Activated CD8-positive, alpha-beta memory T cell treated with anti-CD3 and anti-CD28 coated beads, Interleukin-2, amount 50 U/mL, for 24 hours (primary cell): Measurements from ENCODE around the gene SEMA7A.
A peak's percentile ranks its signal among the peaks of the same experiment; 100 is the strongest.
"Not testable (repeated sequence)": the region's sequence is repeated elsewhere in the genome, so short reads cannot be mapped to it uniquely, and the experiment has no call there.

Source experiments
- DNase-seq: peaks from one replicate; pipeline ENCODE4 v3.0.0-alpha.2; 2020; ENCODE audit errors: extremely low read depth

Gene SEMA7A, protein sequence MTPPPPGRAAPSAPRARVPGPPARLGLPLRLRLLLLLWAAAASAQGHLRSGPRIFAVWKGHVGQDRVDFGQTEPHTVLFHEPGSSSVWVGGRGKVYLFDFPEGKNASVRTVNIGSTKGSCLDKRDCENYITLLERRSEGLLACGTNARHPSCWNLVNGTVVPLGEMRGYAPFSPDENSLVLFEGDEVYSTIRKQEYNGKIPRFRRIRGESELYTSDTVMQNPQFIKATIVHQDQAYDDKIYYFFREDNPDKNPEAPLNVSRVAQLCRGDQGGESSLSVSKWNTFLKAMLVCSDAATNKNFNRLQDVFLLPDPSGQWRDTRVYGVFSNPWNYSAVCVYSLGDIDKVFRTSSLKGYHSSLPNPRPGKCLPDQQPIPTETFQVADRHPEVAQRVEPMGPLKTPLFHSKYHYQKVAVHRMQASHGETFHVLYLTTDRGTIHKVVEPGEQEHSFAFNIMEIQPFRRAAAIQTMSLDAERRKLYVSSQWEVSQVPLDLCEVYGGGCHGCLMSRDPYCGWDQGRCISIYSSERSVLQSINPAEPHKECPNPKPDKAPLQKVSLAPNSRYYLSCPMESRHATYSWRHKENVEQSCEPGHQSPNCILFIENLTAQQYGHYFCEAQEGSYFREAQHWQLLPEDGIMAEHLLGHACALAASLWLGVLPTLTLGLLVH

DNA sequence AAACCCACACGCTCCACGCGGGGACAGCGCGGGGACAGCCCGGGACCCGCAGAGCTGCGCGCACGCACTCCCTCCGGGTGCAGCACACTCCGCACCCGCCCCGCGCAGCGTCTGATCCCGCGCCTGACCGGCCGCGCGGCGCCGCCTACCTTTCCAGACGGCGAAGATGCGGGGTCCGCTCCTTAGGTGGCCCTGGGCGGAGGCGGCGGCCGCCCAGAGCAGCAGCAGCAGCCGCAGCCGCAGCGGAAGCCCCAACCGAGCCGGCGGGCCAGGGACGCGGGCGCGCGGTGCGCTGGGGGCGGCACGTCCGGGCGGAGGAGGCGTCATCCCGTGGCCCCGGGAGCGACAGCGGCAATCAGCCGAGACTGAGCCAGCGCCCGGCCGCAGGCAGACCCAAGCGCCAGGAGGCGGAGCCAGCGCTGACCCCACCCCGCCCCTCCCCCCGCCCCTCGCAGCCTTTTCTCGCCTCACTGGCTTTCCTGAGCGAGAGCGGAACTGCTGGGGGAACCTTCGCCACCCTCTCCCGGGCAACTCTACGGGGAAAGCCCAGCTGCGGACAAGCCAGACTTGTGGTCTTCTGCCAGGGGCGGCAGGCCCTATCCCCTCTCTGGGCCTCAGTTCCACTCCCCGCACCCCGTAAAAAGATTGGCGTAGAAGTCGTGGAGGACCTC is at the start of gene SEMA7A:
TSS of gene SEMA7A (minus strand) at position 367 of the 671 bp plus-strand sequence. CDS start at position 327, 40 bp downstream.
- DNase-seq = peak; percentile 45

DNA sequence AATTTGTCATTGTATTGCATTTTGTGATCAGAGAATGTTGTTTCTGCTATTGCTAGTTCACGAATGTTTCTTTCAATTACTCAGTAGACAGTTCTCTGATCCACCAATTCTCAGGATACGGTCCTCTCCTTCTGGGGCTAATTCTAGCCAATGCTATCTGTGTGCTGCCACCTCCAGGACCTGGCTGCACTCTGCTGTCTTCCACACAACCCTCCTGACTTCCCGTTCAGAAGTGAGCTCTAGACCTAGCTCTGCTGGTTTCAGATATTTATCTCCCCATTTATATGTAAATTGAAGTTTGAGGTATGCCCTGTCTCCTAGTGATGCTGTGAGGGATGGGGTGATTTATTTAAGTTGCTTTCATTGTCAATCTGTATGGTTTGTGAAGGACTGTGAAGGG is 48.9 kb upstream of the SEMA7A start:
- no peak for DNase-seq

DNA sequence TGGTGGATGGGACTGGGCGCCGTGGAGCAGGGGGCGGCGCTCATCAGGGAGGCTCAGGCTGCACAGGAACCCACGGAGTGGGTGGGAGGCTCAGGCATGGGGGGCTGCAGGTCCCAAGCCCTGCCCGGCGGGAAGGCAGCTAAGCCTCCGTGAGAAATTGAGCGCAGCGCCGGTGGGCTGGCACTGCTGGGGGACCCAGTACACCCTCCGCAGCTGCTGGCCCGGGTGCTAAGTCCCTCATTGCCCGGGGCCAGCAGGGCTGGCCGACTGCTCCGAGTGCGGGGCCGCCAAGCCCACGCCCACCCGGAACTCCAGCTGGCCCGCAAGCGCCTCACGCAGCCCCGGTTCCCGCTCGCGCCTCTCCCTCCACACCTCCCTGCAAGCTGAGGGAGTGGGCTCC is 46.6 kb upstream of the SEMA7A start:
- DNase-seq = not testable (repeated sequence)

DNA sequence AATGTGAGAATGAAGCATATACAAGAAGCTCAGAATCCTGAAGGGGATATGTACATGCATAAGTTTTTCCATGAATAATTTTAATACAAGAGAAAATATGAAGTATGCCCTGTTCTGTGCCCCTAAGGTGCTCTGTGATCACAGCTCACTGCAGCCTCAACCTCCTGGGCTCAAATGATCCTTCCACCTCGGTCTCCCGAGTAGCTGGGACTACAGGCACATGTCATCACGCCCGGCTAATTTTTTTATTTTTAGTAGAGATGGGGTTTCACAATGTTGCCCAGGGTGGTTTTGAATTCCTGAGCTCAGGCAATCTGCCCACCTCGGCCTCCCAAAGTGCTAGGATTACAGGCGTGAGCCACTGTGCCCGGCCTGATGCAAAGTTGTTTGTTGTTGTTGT is 37.9 kb upstream of the SEMA7A start:
- not testable (repeated sequence) for DNase-seq

DNA sequence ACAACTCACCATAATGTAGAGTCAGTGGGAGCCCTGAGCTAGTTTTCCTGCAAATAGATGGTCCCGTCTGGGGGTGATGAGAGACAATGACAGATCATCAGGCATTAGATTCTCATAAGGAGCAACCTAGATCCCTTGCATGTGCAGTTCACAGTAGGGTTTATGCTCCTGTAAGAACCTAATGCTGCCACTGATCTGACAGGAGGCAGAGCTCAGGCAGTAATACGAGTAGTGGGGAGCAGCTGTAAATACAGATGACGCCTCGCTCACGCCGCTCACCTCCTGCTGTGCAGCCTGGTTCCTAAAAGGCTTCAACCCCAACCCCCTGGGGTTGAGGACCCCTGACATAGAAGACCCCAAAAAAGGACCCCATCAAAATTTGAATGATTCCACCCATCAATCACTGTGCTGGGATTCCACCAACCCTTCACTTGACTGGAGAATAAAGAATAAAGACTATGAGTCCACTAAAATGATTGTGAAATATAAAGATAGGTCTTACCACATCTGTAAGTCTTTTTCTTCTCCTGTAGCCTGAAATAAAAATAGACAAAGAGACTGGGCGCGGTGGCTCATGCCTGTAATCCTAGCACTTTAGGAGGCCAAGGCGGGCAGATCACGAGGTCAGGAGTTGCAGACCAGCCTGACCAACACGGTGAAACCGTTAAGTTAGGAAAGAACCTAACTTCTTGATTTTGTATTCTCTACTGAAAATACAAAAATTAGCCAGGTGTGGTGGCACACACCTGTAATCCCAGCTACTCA is 37.1 kb upstream of the SEMA7A start:
- no peak for DNase-seq

DNA sequence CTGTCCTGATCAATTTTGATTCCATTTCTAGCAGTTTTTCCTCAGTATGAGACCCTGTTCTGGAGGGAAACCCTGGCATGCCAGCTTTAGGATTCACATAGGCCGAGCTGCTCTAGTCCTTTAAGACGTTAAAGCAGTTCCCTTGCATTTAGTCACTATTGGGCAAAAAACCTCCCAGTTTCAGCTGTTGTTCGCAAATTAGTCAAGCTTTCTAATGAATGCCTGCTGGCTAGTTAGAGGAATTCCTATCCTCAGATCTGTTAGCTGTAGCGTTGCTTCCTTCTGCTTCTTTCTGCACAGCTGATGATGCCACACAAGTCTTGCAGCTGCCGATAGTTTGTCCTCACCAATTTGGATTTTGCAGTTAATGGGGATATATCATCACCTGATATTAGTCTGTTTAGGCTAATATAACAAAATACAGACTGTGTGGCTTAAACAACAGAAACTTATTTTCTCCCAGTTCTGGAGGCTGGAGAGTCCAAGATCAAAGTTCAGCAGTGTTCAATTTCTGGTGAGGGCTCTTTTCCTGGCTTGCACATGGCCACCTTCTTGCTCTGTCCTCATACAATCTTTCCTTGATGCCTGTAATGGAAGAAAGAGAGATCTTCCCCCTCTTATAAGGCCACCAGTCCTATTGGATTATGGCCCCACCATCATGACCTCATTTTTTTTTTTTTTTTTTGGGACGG is 34.7 kb upstream of the SEMA7A start:
- DNase-seq = no peak

DNA sequence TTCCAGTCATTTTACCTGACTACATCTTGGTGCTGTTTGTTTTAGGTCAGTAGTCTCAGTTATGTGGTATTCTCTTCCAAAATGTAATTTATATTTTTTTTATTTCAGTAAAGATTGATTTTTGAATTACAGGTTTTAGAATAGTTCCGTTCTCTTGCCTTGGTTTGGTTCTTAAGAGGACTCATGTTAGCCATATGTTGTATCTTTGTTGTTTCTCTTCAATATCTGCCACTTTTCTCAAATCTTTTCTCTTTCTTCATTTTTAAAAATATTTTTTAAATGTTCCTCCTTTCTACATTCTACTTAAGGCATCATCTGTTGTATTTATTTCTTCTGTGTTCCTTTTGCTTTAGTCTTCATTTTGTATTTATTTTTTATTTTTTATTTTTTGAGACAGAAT is 32.8 kb upstream of the SEMA7A start:
- DNase-seq = no peak

DNA sequence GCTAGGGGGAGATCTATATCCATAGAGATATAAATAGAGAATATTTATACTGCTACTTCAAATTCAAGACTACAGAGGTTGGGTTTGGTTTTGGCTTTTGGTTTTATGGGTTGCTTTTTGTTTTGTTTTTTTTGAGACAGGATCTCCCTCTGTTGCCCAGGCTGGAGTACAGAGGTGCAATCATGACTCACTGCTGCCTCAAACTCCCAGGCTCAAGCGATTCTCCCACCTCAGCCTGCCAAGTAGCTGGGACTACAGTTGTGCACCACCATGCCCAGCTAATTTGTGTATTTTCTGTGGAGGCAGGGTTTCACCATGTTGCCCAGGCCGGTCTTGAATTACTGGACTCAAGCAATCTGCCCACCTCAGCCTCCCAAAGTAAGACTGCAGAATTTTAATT is 31.1 kb upstream of the SEMA7A start:
- no peak for DNase-seq

DNA sequence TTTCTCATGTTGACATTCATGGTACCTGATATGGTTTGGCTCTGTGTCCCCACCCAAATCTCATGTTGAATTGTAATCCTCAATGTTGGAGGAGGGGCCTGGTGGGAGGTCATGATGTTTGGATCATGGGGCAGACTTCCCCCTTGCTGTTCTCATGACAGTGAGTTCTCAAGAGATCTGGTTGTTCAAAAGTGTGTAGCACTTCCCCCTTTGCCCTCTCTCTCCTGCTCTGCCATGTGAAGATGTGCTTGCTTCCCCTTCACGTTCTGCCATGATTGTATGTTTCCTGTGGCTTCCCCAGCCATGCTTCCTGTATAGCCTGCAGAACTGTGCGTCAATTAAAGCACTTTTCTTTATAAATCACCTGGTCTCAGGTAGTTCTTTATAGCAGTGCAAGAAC is 30.5 kb upstream of the SEMA7A start:
- DNase-seq = no peak

DNA sequence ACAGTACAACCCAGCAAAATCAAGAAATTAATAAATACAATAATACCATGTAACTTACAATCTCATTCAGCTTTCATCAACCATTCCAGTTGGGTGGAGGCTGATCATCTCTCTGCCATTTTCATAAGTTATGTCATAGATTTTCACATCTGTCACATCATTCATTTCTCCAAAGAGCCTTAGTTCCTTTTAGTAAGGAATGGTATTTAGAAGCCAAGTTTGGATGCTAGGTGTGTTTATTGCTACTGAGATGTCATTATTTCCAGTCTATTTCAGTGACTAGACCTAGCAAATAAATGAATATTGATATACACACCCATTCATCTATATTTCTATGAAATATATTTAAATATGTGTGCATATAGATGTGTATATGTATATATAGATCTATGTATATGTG is 29.9 kb upstream of the SEMA7A start:
- DNase-seq = no peak

DNA sequence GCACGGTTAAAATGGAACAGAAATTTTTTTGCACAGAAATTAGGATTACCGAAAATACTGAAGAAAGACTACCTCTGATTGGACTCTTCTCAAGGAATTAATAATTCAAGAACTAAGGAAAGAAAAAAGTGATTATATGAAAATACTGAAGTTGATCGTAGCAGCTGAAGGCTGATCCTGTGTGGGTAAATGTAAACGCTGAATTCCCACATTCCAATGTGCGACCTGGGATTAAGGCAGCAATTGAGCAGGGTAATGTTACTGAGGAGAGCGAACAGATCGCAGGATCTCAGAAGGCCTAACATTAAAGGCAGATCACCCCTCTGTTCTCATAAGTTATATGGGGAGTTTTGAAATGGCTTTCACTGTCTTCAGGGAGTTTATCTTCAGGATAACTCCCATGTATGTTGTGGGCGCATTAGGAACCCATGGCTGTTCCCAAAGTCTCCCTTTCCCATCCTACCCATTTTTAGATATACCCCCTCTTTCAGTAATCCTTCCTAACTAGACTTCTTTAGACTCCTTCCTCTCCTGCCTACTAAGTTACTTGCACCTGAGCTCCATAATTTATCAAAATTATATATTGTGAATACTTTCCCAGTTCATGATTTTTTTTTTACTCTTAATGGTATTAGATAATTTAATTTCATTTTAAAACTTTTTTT is 28.2 kb upstream of the SEMA7A start:
- DNase-seq = no peak

DNA sequence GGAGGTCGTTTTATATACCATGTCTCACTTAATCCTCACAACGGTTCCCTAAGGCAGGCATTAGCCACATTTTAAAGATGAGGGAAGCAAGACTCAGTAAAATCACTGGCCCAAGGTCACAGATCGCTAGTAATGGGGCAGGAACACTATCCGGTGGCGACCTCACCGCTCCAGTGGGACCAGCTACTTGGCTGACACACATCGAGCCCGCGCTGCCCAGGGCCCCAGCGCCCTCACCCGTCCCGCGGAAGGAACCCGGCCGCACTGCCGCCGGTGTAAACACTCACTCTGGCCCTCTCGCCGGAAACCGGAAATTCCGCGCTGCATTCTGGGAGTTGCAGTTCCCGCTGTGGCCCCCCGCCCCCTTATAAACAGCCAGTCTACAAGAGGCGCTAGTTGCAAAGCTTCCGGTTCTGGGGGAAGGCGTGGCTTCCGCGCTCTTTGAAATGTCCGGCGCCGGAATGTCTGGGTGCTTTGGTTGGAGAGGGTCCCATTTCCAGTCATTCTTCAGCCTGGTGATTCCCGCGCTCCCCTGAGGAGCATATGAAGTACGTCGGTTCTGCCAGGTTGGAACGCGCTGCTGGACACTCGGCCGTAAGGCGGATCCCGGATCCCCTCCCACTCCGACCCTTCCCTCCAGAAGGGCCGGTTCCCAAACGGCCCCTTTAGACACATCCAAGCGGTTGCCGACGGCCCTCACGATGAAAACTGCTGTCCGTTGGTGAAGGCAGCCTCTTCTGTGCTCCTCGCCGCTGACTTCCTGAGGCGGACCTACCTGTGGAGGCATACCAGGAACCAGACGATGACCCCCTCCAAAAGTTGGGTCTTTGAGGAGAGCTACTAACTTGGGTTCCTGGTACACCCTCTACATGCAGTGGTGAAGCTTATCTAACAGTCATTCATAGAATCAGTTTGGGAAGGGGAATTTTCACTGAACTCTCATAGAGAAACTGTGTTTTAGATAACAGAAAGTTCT is 27.4 kb upstream of the SEMA7A start, which contains the start of gene UBL7:
TSS of gene UBL7 (minus strand) at position 290 of the 976 bp plus-strand sequence. CDS start 2,293 bp downstream, outside the sequence.
- peak; percentile 98 for DNase-seq

DNA sequence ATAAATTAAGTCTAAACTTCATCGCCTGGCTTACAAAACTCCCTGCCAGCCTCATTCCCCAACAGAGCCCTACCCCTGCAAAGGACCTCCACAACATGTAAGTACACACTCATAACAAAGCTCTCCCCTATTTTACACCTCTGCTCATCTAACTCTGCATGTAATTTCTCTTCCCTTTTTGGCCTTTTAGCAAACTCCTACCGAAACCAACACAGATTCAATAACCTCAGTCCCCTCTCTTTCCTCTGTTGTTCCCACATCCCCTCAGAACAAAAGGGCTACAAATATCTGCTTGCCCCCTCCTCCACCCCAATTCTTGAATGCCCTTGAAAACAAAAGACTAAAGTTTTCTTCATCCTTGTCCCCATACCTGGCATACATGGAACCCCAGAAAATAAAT is 26.5 kb upstream of the SEMA7A start:
- DNase-seq = no peak

DNA sequence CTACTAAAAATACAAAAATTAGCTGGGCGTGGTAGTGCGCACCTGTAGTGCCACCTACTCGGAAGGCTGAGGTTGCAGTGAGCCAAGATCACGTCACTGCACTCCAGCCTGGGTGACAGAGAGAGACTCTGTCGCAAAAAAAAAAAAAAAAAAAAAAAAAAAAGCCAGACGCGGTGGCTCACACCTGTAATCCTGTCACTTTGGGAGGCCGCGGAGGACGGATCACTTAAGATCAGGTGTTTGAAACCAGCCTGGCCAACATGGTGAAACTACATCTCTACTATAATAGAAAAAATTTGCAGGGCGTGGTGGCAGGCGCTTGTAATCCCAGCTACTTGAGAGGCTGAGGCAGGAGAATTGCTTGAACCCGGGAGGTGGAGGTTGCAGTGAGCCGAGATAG is 26.0 kb upstream of the SEMA7A start:
- DNase-seq = not testable (repeated sequence)

DNA sequence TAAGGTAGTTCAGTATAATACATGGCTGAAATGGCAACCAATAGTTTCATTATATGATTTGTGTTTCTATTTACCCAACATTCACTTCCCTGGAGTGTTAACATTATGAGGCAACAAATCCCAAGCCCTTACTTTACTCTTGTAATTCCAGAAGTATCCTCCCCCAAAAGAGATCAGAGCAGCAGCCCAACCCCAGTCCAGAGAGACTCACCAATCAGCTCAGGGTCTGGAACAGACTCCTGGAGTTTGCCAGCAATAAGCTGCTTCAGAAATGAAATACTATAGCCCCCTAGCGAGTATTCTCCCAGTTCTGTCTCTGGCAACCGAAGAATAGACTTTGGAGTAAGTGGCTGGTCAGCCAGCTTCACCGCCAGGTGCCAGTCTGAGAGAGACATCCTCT is 24.7 kb upstream of the SEMA7A start:
- DNase-seq = no peak

DNA sequence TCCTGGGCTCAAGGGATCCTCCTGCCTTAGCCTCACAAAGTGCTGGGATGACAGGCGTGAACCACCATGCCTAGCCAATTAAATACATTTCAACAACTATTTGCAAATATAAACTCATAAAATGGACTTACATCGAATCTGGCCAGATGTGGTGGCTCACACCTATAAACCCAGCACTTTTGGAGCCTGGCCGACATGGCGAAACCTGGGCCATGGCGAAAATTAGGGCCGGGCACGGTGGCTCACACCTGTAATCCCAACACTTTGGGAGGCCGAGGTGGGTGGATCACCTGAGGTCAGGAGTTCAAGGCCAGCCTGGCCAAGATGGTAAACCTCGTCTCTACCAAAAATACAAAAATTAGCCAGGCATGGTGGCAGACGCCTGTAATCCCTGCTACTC is 23.3 kb upstream of the SEMA7A start:
- not testable (repeated sequence) for DNase-seq

DNA sequence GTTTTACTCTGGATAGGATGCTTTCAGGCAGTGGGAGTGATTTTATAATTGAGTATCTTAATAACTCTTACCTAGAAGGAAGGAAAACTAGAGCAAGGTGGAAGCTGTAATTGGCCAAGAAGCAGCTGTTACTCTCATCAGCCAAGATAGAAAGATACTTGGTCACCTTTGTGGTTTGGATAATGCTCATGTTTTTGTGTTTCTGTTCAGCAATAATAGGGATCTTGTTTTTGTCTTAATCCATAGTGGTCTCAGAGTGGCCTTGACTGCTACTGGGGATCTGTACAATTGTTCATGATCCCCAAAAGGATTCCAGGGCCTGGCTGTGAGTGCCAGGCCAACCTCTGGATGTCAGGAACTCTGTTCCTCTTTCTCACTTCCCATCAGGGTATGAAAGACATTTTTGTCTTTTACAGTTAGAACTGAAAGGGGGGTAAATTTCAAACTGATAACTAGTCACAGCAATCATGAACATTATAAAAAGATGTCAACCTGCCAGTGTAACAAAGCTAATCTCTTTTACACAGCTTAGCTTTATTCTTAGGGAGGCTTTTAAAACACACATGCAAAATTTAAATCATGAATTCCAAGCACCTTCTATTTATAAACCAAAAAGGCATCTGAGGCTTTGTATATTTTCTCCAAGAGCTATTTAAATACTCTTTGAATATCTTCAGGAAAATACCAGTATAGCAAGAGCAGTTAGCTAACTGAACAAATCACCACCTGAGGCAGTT is 21.2 kb upstream of the SEMA7A start:
- DNase-seq = no peak

DNA sequence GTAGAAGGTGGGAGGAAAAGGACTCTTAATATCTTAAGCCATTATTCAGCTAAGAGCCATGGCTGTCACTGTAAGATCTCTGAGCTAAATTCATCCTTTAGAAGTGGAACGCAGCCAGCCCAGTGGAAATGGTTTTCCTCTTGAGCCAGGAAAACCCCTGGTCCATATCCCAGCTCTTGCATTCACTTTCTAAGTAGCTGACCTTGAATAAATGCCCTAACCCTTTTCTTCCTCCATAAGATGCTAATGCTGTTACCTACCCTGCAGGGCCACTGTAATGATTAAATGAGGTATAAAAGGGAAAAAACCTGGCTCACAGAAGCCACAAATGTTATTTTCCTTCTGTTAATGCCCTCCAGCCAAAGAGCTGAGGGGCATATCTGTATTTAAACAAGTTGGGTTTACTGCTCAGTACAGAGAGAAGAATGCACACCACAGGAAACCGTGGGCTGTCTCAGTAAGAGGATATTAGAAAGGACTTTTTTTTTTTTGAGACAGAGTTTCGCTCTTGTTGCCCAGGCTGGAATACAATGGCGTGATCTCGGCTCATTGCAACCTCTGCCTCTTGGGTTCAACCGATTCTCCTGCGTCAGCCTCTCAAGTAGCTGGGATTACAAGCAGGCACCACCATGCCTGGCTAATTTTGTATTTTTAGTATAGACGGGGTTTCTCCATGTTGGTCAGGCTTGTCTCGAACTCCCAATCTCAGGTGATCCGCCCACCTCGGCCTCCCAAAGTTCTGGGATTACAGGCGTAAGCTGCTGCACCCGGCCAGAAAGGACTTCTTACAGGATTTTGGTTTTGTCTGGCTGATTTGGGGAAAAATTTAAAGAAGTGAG is 20.4 kb upstream of the SEMA7A start:
- DNase-seq = no peak
